Erythroblast (primary cell): ENCODE results near the gene MACROD2.

Source experiments
- GATA1 ChIP-seq: IDR thresholded peaks from 2 replicates; pipeline ENCODE4 v1.6.1; 2011; ENCODE audit warnings: low read depth, mild to moderate bottlenecking, control low read depth, low read length, moderate library complexity
- POLR2A ChIP-seq: IDR thresholded peaks from 2 replicates; pipeline ENCODE4 v1.6.1; 2011; ENCODE audit warnings: mild to moderate bottlenecking, low read length

- TF ChIP-seq POLR2A (no peak), GATA1 (no peak)
Measured at GRCh38 chr20:14816471-14816870, 821.2 kb downstream of the MACROD2 start.
